Superior temporal gyrus (tissue), 1 donor: ENCODE results near the gene GADD45A.
"Not testable (repeated sequence)": the region's sequence is repeated elsewhere in the genome, so short reads cannot be mapped to it uniquely, and the experiment has no call there.

Source experiments
- DNase-seq: peaks from one replicate; pipeline ENCODE4 v3.0.0-alpha.2; 2016; ENCODE audit errors: extremely low spot score

GADD45A gene

GRCh38 chr1:67721650-67722291 lies 36.8 kb downstream of the GADD45A start:
- no peak for DNase-seq

- DNase-seq: no peak
Measured at GRCh38 chr1:67722292-67722944, 37.4 kb downstream of the GADD45A start.

GRCh38 chr1:67723126-67723525 lies 38.1 kb downstream of the GADD45A start:
- no peak for DNase-seq

- DNase-seq: no peak
Measured at GRCh38 chr1:67723620-67724019, 38.6 kb downstream of the GADD45A start.

GRCh38 chr1:67724928-67725560 lies 40.0 kb downstream of the GADD45A start:
- no peak for DNase-seq

- no peak for DNase-seq
Measured at GRCh38 chr1:67726224-67726623, 41.2 kb downstream of the GADD45A start.

GRCh38 chr1:67729872-67730271 lies 44.9 kb downstream of the GADD45A start:
- DNase-seq: no peak

- not testable (repeated sequence) for DNase-seq
Measured at GRCh38 chr1:67730312-67730711, 45.3 kb downstream of the GADD45A start.

GRCh38 chr1:67731322-67731721 lies 46.3 kb downstream of the GADD45A start:
- no peak for DNase-seq

GRCh38 chr1:67732750-67733151 lies 47.8 kb downstream of the GADD45A start:
- DNase-seq: no peak

- no peak for DNase-seq
Measured at GRCh38 chr1:67733681-67734322, 48.8 kb downstream of the GADD45A start.

GRCh38 chr1:67734323-67734690 lies 49.3 kb downstream of the GADD45A start:
- no peak for DNase-seq

GRCh38 chr1:67735206-67735605 lies 50.2 kb downstream of the GADD45A start:
- no peak for DNase-seq

- DNase-seq: peak; percentile 74
Measured at GRCh38 chr1:67735806-67736627, 51.0 kb downstream of the GADD45A start.

GRCh38 chr1:67736750-67737149 lies 51.7 kb downstream of the GADD45A start:
- no peak for DNase-seq

GRCh38 chr1:67737875-67738274 lies 52.9 kb downstream of the GADD45A start:
- DNase-seq: no peak
